Testis (tissue), 2 donors: Measurements from ENCODE around the gene SIPA1L3.

ENCODE experiments used
- CTCF ChIP-seq, 3 experiments: fragments of 450-650 bp in 2 of 3; fragments of 200-600 bp in 1 of 3; sonication (generic) in 1 of 3; IDR thresholded peaks; one replicate each; pipeline ENCODE4 v1.5.1; 2016 to 2019; ENCODE audit warnings: antibody characterized with exemption in 3 of 3, mild to moderate bottlenecking in 2 of 3, moderate library complexity in 1 of 3
- POLR2A ChIP-seq: fragments of 450-650 bp; IDR thresholded peaks from one replicate; pipeline ENCODE4 v1.6.1; 2017; ENCODE audit warnings: antibody characterized with exemption, mild to moderate bottlenecking, moderate library complexity

GRCh38 chr19:37961198-37961597 is 54.2 kb downstream of the SIPA1L3 start:
- TF ChIP-seq CTCF (IDR thresholded peaks at IDR 0.05) (no peak), POLR2A (no peak)
